GM23248 (cell line): ENCODE results near the gene HINT3.

Experiments used
- EZH2 ChIP-seq: fragments of 200-600 bp; sonication (generic); IDR thresholded peaks from 2 replicates; pipeline ENCODE4 v1.6.1; 2018; ENCODE audit warnings: antibody characterized with exemption, mild to moderate bottlenecking; ENCODE audit not compliant: insufficient read depth, poor library complexity, severe bottlenecking
- EZH2phosphoT487 ChIP-seq: fragments of 200-600 bp; sonication (generic); IDR thresholded peaks from 2 replicates; pipeline ENCODE4 v1.6.1; 2018; ENCODE audit warnings: antibody characterized with exemption, moderate library complexity, mild to moderate bottlenecking, low read depth; ENCODE audit not compliant: insufficient read depth

DNA sequence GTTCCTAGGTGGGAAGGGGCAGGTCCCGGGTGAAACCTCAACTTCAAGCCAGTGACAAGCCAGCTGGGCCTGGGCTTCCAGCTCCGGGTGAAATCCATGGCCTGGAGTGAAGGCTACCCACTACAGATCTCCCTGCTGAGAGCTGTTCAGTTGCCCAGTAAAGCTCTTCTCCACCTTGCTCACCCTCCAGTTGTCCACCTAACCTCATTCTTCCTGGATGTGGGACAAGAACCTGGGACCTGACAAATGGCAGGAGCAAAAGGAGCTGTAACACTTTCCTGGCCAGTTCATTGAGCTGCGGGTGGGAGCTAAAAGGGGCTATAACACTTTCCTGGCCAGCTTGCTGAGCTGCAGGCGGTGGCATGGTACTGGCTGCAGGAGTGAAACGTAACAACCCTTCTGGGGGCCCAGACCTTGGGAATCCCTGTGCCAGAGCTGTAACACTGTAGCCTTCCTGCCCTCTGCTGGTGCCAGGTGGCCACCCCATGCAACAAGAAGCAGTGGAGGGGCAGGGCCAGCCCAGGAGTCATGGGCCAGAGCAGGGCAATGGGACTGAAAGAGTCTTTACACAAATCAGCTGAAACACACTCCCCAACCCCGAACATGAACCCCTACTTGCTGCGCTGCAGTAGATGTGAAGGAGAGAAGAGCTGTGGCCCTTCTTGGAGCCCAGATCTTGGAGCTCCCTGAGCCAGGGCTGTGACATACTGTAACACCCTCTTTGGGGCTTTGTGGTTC lies 3.6 kb upstream of the HINT3 start:
- no peak for TF ChIP-seq EZH2
- no peak for TF ChIP-seq EZH2phosphoT487
